Epithelial cell of proximal tubule (primary cell): ENCODE results near the gene PRMT7. TPM values are rescaled to one million over a fixed set of nuclear protein-coding genes. Genes with fewer than 3 reads are reported as not detected.

Source experiments
- DNase-seq: peaks from one replicate; pipeline ENCODE4 v3.0.0-alpha.2; 2011; ENCODE audit warnings: low read depth
- H3K4me3 ChIP-seq: 2 replicates; pipeline ENCODE4 v1.5.1; 2011; ENCODE audit warnings: low read depth, mild to moderate bottlenecking, low read length
- CTCF ChIP-seq: conservative IDR thresholded peaks from 2 replicates; pipeline ENCODE4 v1.5.1; 2012; ENCODE audit warnings: low read depth, mild to moderate bottlenecking, low read length
- total RNA-seq: library from RNA; depleted of rRNA; stranded (reverse); fragments of >200 nt; gene quantifications from 2 replicates; pipeline ENCODE4 v1.2.3, GENCODE V29; 2015

Gene PRMT7
- total RNA-seq, 1 donor from 2014 or later: 32.1 TPM

- no peak overlapping the region for H3K4me3 ChIP-seq
- TF ChIP-seq CTCF: no peak
- no peak for DNase-seq
Observed at GRCh38 chr16:68358951-68359350, 48.1 kb downstream of the PRMT7 start.

- no peak for TF ChIP-seq CTCF
- no peak overlapping the region for H3K4me3 ChIP-seq
- no peak for DNase-seq
Observed at GRCh38 chr16:68359398-68360191, 48.8 kb downstream of the PRMT7 start.

- no peak overlapping the region for H3K4me3 ChIP-seq
- DNase-seq: no peak
- TF ChIP-seq CTCF: no peak
Observed at GRCh38 chr16:68360547-68360946, 49.7 kb downstream of the PRMT7 start.

GRCh38 chr16:68360956-68361355 lies 50.1 kb downstream of the PRMT7 start:
- no peak for TF ChIP-seq CTCF
- DNase-seq: no peak
- H3K4me3 ChIP-seq: no peak overlapping the region

- H3K4me3 ChIP-seq: no peak overlapping the region
- no peak for DNase-seq
- no peak for TF ChIP-seq CTCF
Observed at GRCh38 chr16:68361485-68361884, 50.7 kb downstream of the PRMT7 start.

GRCh38 chr16:68362262-68362913 lies 51.6 kb downstream of the PRMT7 start:
- DNase-seq: no peak
- H3K4me3 ChIP-seq: no peak overlapping the region
- no peak for TF ChIP-seq CTCF
